Endothelial cell of umbilical vein (primary cell): Measurements from ENCODE around the gene MALL. TPM values are rescaled to one million over a fixed set of nuclear protein-coding genes. Genes with fewer than 3 reads are reported as not detected.
A peak's percentile ranks its signal among the peaks of the same experiment; 100 is the strongest.
"Not testable (repeated sequence)": the region's sequence is repeated elsewhere in the genome, so short reads cannot be mapped to it uniquely, and the experiment has no call there.

Experiments used
- BruUV-seq: library from RNA; stranded (reverse); fragments of 400-500 nt; replicated peaks from 2 replicates; lab custom pipeline; 2021; lab: Mats Ljungman, UMichigan
- CTCF ChIA-PET: fragments of 300-600, 350-600 bp; sonication (Branson Sonifier 250); formaldehyde crosslinking; loops from one replicate; lab custom pipeline; 2021; ENCODE audit warnings: antibody characterized with exemption, inconsistent platforms; lab: Charles Lee
- POLR2A ChIA-PET: fragments of 300-600, 350-600 bp; sonication (Branson Sonifier 250); formaldehyde crosslinking; loops from one replicate; lab custom pipeline; 2021; ENCODE audit warnings: antibody characterized with exemption, inconsistent platforms; lab: Charles Lee
- DNase-seq: peaks from one replicate; pipeline ENCODE4 v3.0.0-alpha.2; 2011; ENCODE audit warnings: low read depth, low spot score
- FAIRE-seq: peaks from 2 replicates; lab custom pipeline; 2011; peaks lifted over from hg19 to GRCh38; lab: Jason Lieb, UNC
- H2AFZ ChIP-seq: 2 replicates; pipeline ENCODE4 v1.6.0; 2012; ENCODE audit warnings: low read depth, low read length, control low read depth, inconsistent platforms
- H3K27ac ChIP-seq: 2 replicates; pipeline ENCODE4 v1.5.1; 2011; ENCODE audit warnings: low read depth, mild to moderate bottlenecking, control low read depth, low read length, moderate library complexity; ENCODE audit not compliant: insufficient read depth
- H3K27me3 ChIP-seq, 2 experiments: 2 replicates each; pipeline versions ENCODE4 v1.6.0 to v1.6.1; 2011; ENCODE audit warnings: low read length in 2 of 2, mixed read lengths in 1 of 2; ENCODE audit not compliant: control insufficient read depth in 2 of 2, insufficient read depth in 2 of 2
- H3K36me3 ChIP-seq, 2 experiments: 2 replicates in 1 of 2; 3 replicates in 1 of 2; pipeline ENCODE4 v1.5.1; 2011; ENCODE audit warnings: low read length in 2 of 2, mild to moderate bottlenecking in 1 of 2, moderate library complexity in 1 of 2; ENCODE audit not compliant: control insufficient read depth in 2 of 2, insufficient read depth in 2 of 2; ENCODE audit errors: extremely low read depth in 1 of 2
- H3K4me1 ChIP-seq: 3 replicates; pipeline ENCODE4 v1.5.1; 2011; ENCODE audit warnings: mild to moderate bottlenecking, low read length; ENCODE audit not compliant: control insufficient read depth, insufficient read depth; ENCODE audit errors: extremely low read depth
- H3K4me2 ChIP-seq: 2 replicates; pipeline ENCODE4 v1.6.1; 2011; ENCODE audit warnings: low read length, control low read depth, mixed read lengths; ENCODE audit not compliant: insufficient read depth
- H3K4me3 ChIP-seq, 3 experiments: fragments of 200-600 bp in 1 of 3; sonication (generic), shearing (Covaris generic) in 1 of 3; replicated peaks in 1 of 3; 2 replicates each; pipeline ENCODE4 v1.5.1; 2011 to 2016; ENCODE audit warnings: control low read depth in 3 of 3, low read length in 3 of 3, mild to moderate bottlenecking in 2 of 3, inconsistent platforms in 1 of 3, low read depth in 1 of 3, moderate library complexity in 1 of 3; ENCODE audit not compliant: insufficient read depth in 1 of 3
- H3K79me2 ChIP-seq: 2 replicates; pipeline ENCODE4 v1.6.0; 2012; ENCODE audit warnings: low read length, inconsistent platforms; ENCODE audit not compliant: control insufficient read depth, insufficient read depth
- H3K9ac ChIP-seq: replicated peaks from 2 replicates; pipeline ENCODE3; 2011; ENCODE audit warnings: low read length, control low read depth; ENCODE audit not compliant: insufficient read depth; ENCODE audit errors: extremely low read depth
- H3K9me1 ChIP-seq: replicated peaks from 3 replicates; pipeline ENCODE4 v1.6.0; 2011; ENCODE audit warnings: mild to moderate bottlenecking, low read length; ENCODE audit not compliant: control insufficient read depth, insufficient read depth; ENCODE audit errors: extremely low read depth
- H3K9me3 ChIP-seq: replicated peaks from 2 replicates; pipeline ENCODE4 v1.5.1; 2012; ENCODE audit warnings: low read length, inconsistent platforms; ENCODE audit not compliant: control insufficient read depth, insufficient read depth
- H4K20me1 ChIP-seq: replicated peaks from 2 replicates; pipeline ENCODE3; 2011; ENCODE audit warnings: mild to moderate bottlenecking, low read length; ENCODE audit not compliant: control insufficient read depth, insufficient read depth; ENCODE audit errors: extremely low read depth
- dilution Hi-C: fragments of 300-500 bp; cut with MboI; formaldehyde crosslinking; loops from one replicate; pipeline ENCODE4 v1.15.0; 2019; ENCODE audit warnings: low sequenced_read_pairs; ENCODE audit not compliant: extremely low pct_ligation_motif_present
- intact Hi-C: fragments of 100-400 bp; cut with micrococcal nuclease; formaldehyde crosslinking; loops from one replicate; pipeline ENCODE4 v1.10.0; 2022
- polyA plus RNA-seq, 4 experiments: library from polyadenylated mRNA; depleted of rRNA in 3 of 4; stranded (reverse) in 3 of 4; unstranded in 1 of 4; fragments of >200 nt; gene quantifications; 2 replicates each; pipeline versions ENCODE4 v1.2.1 to v1.2.3, GENCODE V29; 2011 to 2012; ENCODE audit warnings: missing spikeins in 1 of 4
- total RNA-seq: library from RNA; stranded (reverse); gene quantifications from 2 replicates; pipeline ENCODE4 v1.2.3, GENCODE V29; 2021

The MALL gene
- total and polyA plus RNA-seq, 2 donors (not counting 3 experiments of a cell fraction or from before 2014, with no cell fraction given): 31.5 to 114 TPM

- BruUV-seq, dilution Hi-C loops, intact Hi-C loops, CTCF ChIA-PET, H3K9me3 ChIP-seq, H3K27me3 ChIP-seq, H3K4me1 ChIP-seq, H3K4me2 ChIP-seq, DNase-seq, H3K4me3 ChIP-seq, H3K9me1 ChIP-seq, H3K79me2 ChIP-seq, H3K9ac ChIP-seq, H4K20me1 ChIP-seq, POLR2A ChIA-PET, H3K27ac ChIP-seq, H2AFZ ChIP-seq, H3K36me3 ChIP-seq: not testable (repeated sequence)
- FAIRE-seq: peak; percentile 76
Observed at GRCh38 chr2:110062332-110062731, 53.3 kb downstream of the MALL start.

GRCh38 chr2:110060550-110060949, 55.1 kb downstream of the MALL start:
- POLR2A ChIA-PET, H3K27ac ChIP-seq, H3K9ac ChIP-seq, H2AFZ ChIP-seq, H3K36me3 ChIP-seq, dilution Hi-C loops, H3K4me2 ChIP-seq, H3K79me2 ChIP-seq, H3K27me3 ChIP-seq, H3K4me1 ChIP-seq, H3K9me1 ChIP-seq, H4K20me1 ChIP-seq, BruUV-seq, intact Hi-C loops, H3K4me3 ChIP-seq, CTCF ChIA-PET, DNase-seq, H3K9me3 ChIP-seq: not testable (repeated sequence)
- FAIRE-seq: peak; percentile 81

- H3K4me2 ChIP-seq, H3K79me2 ChIP-seq, H2AFZ ChIP-seq, H3K9ac ChIP-seq, H3K4me1 ChIP-seq, H4K20me1 ChIP-seq, H3K27me3 ChIP-seq, DNase-seq, dilution Hi-C loops, H3K36me3 ChIP-seq, H3K9me3 ChIP-seq, H3K9me1 ChIP-seq, intact Hi-C loops, H3K27ac ChIP-seq, H3K4me3 ChIP-seq, POLR2A ChIA-PET, BruUV-seq, CTCF ChIA-PET: not testable (repeated sequence)
- FAIRE-seq: peak; percentile 73
Observed at GRCh38 chr2:110059694-110060358, 55.8 kb downstream of the MALL start.

- intact Hi-C loops, H3K36me3 ChIP-seq, H3K27ac ChIP-seq, CTCF ChIA-PET, H3K79me2 ChIP-seq, H3K27me3 ChIP-seq, H3K9me1 ChIP-seq, H3K4me2 ChIP-seq, H4K20me1 ChIP-seq, H3K9me3 ChIP-seq, BruUV-seq, H3K4me1 ChIP-seq, DNase-seq, H2AFZ ChIP-seq, POLR2A ChIA-PET, H3K9ac ChIP-seq, H3K4me3 ChIP-seq, FAIRE-seq, dilution Hi-C loops: not testable (repeated sequence)
Observed at GRCh38 chr2:110059009-110059693, 56.5 kb downstream of the MALL start.
